ENCODE data around the gene COL6A2.
A peak's percentile ranks its signal among the peaks of the same experiment; 100 is the strongest.

Gene COL6A2

DNA sequence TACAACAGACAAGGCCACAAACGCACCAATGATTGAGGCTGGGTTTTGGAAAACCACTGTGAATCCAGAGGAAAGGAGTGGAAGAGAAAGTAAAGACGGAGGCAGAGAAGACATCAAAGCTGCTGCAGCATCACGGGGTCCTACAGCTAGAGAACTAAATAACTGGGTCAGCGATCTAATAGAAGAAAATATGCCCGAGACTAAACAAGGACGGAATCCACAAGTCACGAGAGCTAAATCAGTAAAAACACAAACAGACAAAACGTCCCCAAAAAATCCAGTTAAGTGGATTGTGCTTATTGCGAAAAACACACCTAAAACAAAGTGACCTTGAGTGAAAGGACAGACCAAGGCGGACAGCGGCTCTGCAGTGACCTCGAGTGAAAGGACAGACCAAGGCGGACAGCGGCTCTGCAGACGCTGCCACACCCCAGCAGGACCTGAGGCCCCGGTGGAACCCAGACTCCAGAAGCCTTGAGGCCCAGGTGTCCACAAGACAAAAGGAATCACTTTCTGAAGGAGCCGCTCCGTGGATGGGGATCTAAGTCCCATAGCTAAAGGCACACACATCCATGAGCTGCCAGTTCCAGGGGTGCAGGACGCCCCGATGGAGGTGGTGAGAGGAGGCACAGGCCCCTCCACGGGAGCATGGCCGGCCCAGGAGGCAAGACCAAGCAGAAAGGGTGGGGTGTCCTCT is 51.4 kb downstream of the COL6A2 start:
- H3K9me3 ChIP-seq (ENCODE audit: control insufficient read depth, low read length): no peaks in the 10 kb centered on the region
- no peak overlapping the region for H3K9ac ChIP-seq (ENCODE audit: low read length)
- no peak overlapping the region for H2AK5ac ChIP-seq (ENCODE audit: low read length, severe bottlenecking)
- H3K4ac ChIP-seq (ENCODE audit: low read depth in 1 of 2, low read length in 2 of 2): no peak overlapping the region
- no peak overlapping the region for H3K27ac ChIP-seq (ENCODE audit: low read length, poor library complexity, severe bottlenecking)
- no peak overlapping the region for H2BK120ac ChIP-seq (ENCODE audit: low read depth, low read length)
- no peak overlapping the region for H4K8ac ChIP-seq (ENCODE audit: low read length)
- H2BK5ac ChIP-seq (ENCODE audit: low read depth, low read length, poor library complexity, severe bottlenecking): no peak overlapping the region
- H3K4me3 ChIP-seq (ENCODE audit: insufficient read depth in 1 of 2, low read depth in 1 of 2, low read length in 2 of 2): no peak overlapping the region
- H3K36me3 ChIP-seq (ENCODE audit: control insufficient read depth in 1 of 2, insufficient read depth in 2 of 2, low read depth in 1 of 2, low read length in 2 of 2): no peaks in the 10 kb centered on the region
- H3K14ac ChIP-seq (ENCODE audit: low read length in 2 of 2): no peak overlapping the region
- H2BK12ac ChIP-seq (ENCODE audit: low read length in 2 of 2): no peak overlapping the region
- H3K4me1 ChIP-seq (ENCODE audit: control insufficient read depth, insufficient read depth, low read depth, low read length): peaks cover 22% of the 10 kb centered on the region
- H3K23ac ChIP-seq (ENCODE audit: low read length in 2 of 2): no peak overlapping the region
- peaks cover 0 to 16% of the 10 kb centered on the region in 2 experiments for H3K27me3 ChIP-seq (ENCODE audit: control insufficient read depth in 1 of 2, insufficient read depth in 1 of 2, low read length in 2 of 2)
- no peaks in the 10 kb centered on the region for H3K79me1 ChIP-seq (replicated peaks; ENCODE audit: low read length, poor library complexity, severe bottlenecking)
- no peak overlapping the region for H3K18ac ChIP-seq (ENCODE audit: low read depth in 1 of 2, low read length in 2 of 2)
- no peak overlapping the region for H2BK15ac ChIP-seq (ENCODE audit: low read depth, poor library complexity, severe bottlenecking)
- H4K91ac ChIP-seq (ENCODE audit: low read length): no peak overlapping the region
- DNase-seq: no peak
- H3K4me2 ChIP-seq (ENCODE audit: low read length, poor library complexity, severe bottlenecking): no peak overlapping the region
- WGBS: 91% methylated on average over 22 of the region's 22 CpGs
- H2AFZ ChIP-seq (ENCODE audit: low read depth, low read length): no peak overlapping the region

DNA sequence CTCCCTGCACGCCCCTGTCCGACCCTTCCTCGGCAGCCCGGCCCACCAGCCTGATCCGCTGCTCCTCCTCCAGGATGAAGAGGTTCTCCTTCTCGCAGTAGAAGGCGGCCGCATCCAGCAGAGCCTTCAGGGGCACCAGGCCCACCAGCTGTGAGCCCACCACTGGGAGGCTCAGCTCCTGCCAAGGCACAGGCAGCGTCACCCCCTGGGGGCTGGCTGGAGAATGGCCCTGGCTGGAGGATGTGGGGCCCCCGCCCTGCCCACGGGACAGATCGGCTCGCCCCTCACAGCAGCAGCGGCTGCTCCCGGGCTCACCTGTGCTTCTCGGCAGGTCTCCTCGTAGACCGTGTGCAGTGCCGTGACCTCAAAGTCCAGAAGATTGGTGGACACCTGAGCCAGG is 52.2 kb downstream of the COL6A2 start:
- H2BK5ac ChIP-seq (ENCODE audit: low read depth, low read length, poor library complexity, severe bottlenecking): no peak overlapping the region

DNA sequence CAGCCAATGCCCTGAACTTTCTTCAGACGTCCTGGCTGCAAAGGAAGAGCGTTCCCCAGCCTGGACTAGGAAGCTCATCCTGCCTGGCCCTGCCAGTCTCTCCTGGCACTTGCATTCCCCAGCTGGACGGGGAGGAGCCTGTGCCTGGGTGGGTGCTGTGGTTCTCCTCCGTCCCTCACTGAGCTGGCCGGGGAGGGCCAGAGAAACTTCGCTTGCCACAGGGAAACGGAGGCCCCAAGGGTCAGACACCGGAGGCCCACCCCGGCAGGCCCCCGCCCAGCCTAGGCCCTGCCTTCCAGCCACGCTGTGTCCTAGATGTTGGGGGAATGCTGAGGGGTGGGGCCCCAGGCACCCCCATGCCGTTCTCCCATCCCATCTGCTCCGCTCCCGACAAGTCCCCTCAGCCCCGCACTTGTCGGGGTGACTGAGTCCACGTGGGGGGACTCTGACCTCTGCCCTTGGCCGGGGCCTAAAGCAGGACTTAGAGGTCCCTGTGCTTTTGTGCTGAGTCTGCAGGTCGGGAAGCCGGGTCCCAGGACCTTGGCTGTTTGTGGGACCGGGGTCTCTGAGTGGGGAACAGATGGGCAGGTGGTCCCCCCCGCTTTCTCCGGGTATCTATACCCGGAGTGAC is 52.7 kb downstream of the COL6A2 start:
- no peak overlapping the region for H4K8ac ChIP-seq (ENCODE audit: low read length)
- peaks cover 0 to under 1% of the 10 kb centered on the region in 2 experiments for H3K36me3 ChIP-seq (ENCODE audit: control insufficient read depth in 1 of 2, insufficient read depth in 2 of 2, low read depth in 1 of 2, low read length in 2 of 2)
- 92% methylated on average over 24 of the region's 24 CpGs for WGBS

More for the DNA sequence above, 52.2 kb downstream of the COL6A2 start:
- Histone ChIP-seq H3K9ac (ENCODE audit: low read length) (no peak overlapping the region), H3K4ac (ENCODE audit: low read depth in 1 of 2, low read length in 2 of 2) (no peak overlapping the region), H3K23ac (ENCODE audit: low read length in 2 of 2) (no peak overlapping the region), H3K4me3 (ENCODE audit: insufficient read depth in 1 of 2, low read depth in 1 of 2, low read length in 2 of 2) (no peak overlapping the region), H3K4me2 (ENCODE audit: low read length, poor library complexity, severe bottlenecking) (no peak overlapping the region), H3K27ac (ENCODE audit: low read length, poor library complexity, severe bottlenecking) (no peak overlapping the region), H2AFZ (ENCODE audit: low read depth, low read length) (no peak overlapping the region), H2BK12ac (ENCODE audit: low read length in 2 of 2) (no peak overlapping the region), H2AK5ac (ENCODE audit: low read length, severe bottlenecking) (no peak overlapping the region), H3K9me3 (ENCODE audit: control insufficient read depth, low read length) (no peaks in the 10 kb centered on the region), H2BK120ac (ENCODE audit: low read depth, low read length) (no peak overlapping the region), H4K8ac (ENCODE audit: low read length) (no peak overlapping the region), H3K27me3 (ENCODE audit: control insufficient read depth in 1 of 2, insufficient read depth in 1 of 2, low read length in 2 of 2) (peaks cover 0 to 16% of the 10 kb centered on the region in 2 experiments), H3K36me3 (ENCODE audit: control insufficient read depth in 1 of 2, insufficient read depth in 2 of 2, low read depth in 1 of 2, low read length in 2 of 2) (no peaks in the 10 kb centered on the region), H3K14ac (ENCODE audit: low read length in 2 of 2) (no peak overlapping the region), H3K4me1 (ENCODE audit: control insufficient read depth, insufficient read depth, low read depth, low read length) (peaks cover 19% of the 10 kb centered on the region), H3K18ac (ENCODE audit: low read depth in 1 of 2, low read length in 2 of 2) (no peak overlapping the region), H3K79me1 (replicated peaks; ENCODE audit: low read length, poor library complexity, severe bottlenecking) (no peaks in the 10 kb centered on the region), H2BK15ac (ENCODE audit: low read depth, poor library complexity, severe bottlenecking) (no peak overlapping the region), H4K91ac (ENCODE audit: low read length) (peak overlapping the region; percentile 35)
- DNase-seq: no peak
- 82% methylated on average over 19 of the region's 19 CpGs for WGBS

DNA sequence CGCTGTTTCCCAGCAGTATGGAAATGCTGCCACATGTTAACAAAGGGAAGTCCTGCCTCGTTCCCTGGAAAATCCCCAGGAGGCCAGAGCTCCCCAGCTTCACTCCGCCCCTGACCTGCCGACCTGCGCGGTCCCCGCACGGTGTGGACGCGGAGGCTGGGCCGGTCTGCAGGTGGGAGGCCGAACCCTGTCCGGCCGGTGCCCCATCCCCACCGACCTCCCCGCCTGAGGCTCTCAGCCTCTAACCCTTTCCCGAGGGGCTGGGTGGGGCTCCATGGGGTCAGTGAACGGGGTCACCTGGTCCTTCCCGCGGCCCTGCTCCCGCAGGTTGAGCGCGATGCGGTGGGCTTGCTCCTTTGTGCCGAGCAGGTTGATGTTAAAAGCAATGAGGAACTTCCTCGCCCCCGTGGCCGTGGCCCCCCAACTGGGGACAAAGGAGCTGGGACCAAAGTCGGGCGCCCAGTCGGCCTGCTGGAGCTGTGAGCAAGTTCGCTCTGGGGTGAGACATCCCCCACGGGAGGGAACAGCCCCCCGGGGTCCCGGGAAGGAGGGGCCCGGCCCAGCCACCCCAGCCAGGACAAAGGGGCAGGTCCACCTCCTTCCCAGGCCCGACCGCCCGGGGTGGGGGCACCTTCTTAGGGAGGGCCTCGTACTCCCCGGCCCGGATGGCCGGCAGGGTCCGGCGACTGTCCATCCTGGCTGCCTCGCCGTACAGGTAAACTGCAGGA is 53.5 kb downstream of the COL6A2 start:
- Histone ChIP-seq H3K4me2 (ENCODE audit: low read length, poor library complexity, severe bottlenecking) (no peak overlapping the region), H3K27ac (ENCODE audit: low read length, poor library complexity, severe bottlenecking) (no peak overlapping the region), H3K9ac (ENCODE audit: low read length) (no peak overlapping the region), H2AFZ (ENCODE audit: low read depth, low read length) (no peak overlapping the region), H2BK15ac (ENCODE audit: low read depth, poor library complexity, severe bottlenecking) (no peak overlapping the region), H3K4me1 (ENCODE audit: control insufficient read depth, insufficient read depth, low read depth, low read length) (peaks cover 25% of the 10 kb centered on the region), H4K91ac (ENCODE audit: low read length) (no peak overlapping the region), H3K23ac (ENCODE audit: low read length in 2 of 2) (no peak overlapping the region), H3K4me3 (ENCODE audit: insufficient read depth in 1 of 2, low read depth in 1 of 2, low read length in 2 of 2) (no peak overlapping the region), H3K27me3 (ENCODE audit: control insufficient read depth in 1 of 2, insufficient read depth in 1 of 2, low read length in 2 of 2) (peaks cover 0 to 16% of the 10 kb centered on the region in 2 experiments), H3K18ac (ENCODE audit: low read depth in 1 of 2, low read length in 2 of 2) (no peak overlapping the region), H3K9me3 (ENCODE audit: control insufficient read depth, low read length) (no peaks in the 10 kb centered on the region), H3K4ac (ENCODE audit: low read depth in 1 of 2, low read length in 2 of 2) (peak overlapping the region in 1 of 2 experiments; percentile 5), H3K14ac (ENCODE audit: low read length in 2 of 2) (no peak overlapping the region), H3K79me1 (replicated peaks; ENCODE audit: low read length, poor library complexity, severe bottlenecking) (no peaks in the 10 kb centered on the region), H2BK120ac (ENCODE audit: low read depth, low read length) (no peak overlapping the region), H4K8ac (ENCODE audit: low read length) (no peak overlapping the region), H3K36me3 (ENCODE audit: control insufficient read depth in 1 of 2, insufficient read depth in 2 of 2, low read depth in 1 of 2, low read length in 2 of 2) (peaks cover 4 to 8% of the 10 kb centered on the region in 2 experiments), H2BK5ac (ENCODE audit: low read depth, low read length, poor library complexity, severe bottlenecking) (no peak overlapping the region), H2AK5ac (ENCODE audit: low read length, severe bottlenecking) (no peak overlapping the region), H2BK12ac (ENCODE audit: low read length in 2 of 2) (no peak overlapping the region)
- no peak for DNase-seq
- 89% methylated on average over 47 of the region's 47 CpGs for WGBS

More for the DNA sequence above, 52.7 kb downstream of the COL6A2 start:
- Histone ChIP-seq H3K4me2 (ENCODE audit: low read length, poor library complexity, severe bottlenecking) (no peak overlapping the region), H3K4me1 (ENCODE audit: control insufficient read depth, insufficient read depth, low read depth, low read length) (peaks cover 21% of the 10 kb centered on the region), H3K9me3 (ENCODE audit: control insufficient read depth, low read length) (no peaks in the 10 kb centered on the region), H3K27ac (ENCODE audit: low read length, poor library complexity, severe bottlenecking) (no peak overlapping the region), H2BK15ac (ENCODE audit: low read depth, poor library complexity, severe bottlenecking) (peak overlapping the region; percentile 15), H2BK120ac (ENCODE audit: low read depth, low read length) (no peak overlapping the region), H3K4me3 (ENCODE audit: insufficient read depth in 1 of 2, low read depth in 1 of 2, low read length in 2 of 2) (no peak overlapping the region), H2AFZ (ENCODE audit: low read depth, low read length) (no peak overlapping the region), H3K14ac (ENCODE audit: low read length in 2 of 2) (no peak overlapping the region), H3K9ac (ENCODE audit: low read length) (no peak overlapping the region), H3K27me3 (ENCODE audit: control insufficient read depth in 1 of 2, insufficient read depth in 1 of 2, low read length in 2 of 2) (peaks cover 0 to 16% of the 10 kb centered on the region in 2 experiments), H2BK5ac (ENCODE audit: low read depth, low read length, poor library complexity, severe bottlenecking) (no peak overlapping the region), H3K4ac (ENCODE audit: low read depth in 1 of 2, low read length in 2 of 2) (no peak overlapping the region), H2BK12ac (ENCODE audit: low read length in 2 of 2) (no peak overlapping the region), H3K79me1 (replicated peaks; ENCODE audit: low read length, poor library complexity, severe bottlenecking) (no peaks in the 10 kb centered on the region), H4K91ac (ENCODE audit: low read length) (peak overlapping the region; percentile 28), H2AK5ac (ENCODE audit: low read length, severe bottlenecking) (no peak overlapping the region), H3K18ac (ENCODE audit: low read depth in 1 of 2, low read length in 2 of 2) (no peak overlapping the region), H3K23ac (ENCODE audit: low read length in 2 of 2) (no peak overlapping the region)
- DNase-seq: no peak

Data from mesenchymal stem cell (in vitro differentiated cells and primary cell).